PFSK-1 (cell line): ENCODE data around the gene TCF4.

Source experiments
- FOXP2 ChIP-seq: optimal IDR thresholded peaks from 2 replicates; pipeline ENCODE3; 2011; ENCODE audit warnings: borderline replicate concordance, control low read depth, inconsistent platforms; ENCODE audit not compliant: insufficient read depth; ENCODE audit errors: extremely low read length, extremely low read depth
- POLR2AphosphoS5 ChIP-seq: IDR thresholded peaks from 2 replicates; pipeline ENCODE4 v1.6.1; 2012; ENCODE audit warnings: low read depth, mild to moderate bottlenecking, control low read depth, low read length, moderate library complexity
- REST ChIP-seq, 2 experiments: IDR thresholded peaks; 2 replicates each; pipeline versions ENCODE4 v1.6.1 to v1.8.0; 2011 to 2012; ENCODE audit warnings: low read depth in 2 of 2, low read length in 2 of 2, control low read depth in 1 of 2, inconsistent platforms in 1 of 2, mild to moderate bottlenecking in 1 of 2, moderate library complexity in 1 of 2; ENCODE audit not compliant: insufficient read depth in 1 of 2
- SIN3A ChIP-seq: IDR thresholded peaks from 2 replicates; pipeline ENCODE4 v1.6.1; 2012; ENCODE audit warnings: mild to moderate bottlenecking, low read length, moderate library complexity, borderline replicate concordance; ENCODE audit not compliant: insufficient read depth
- TAF1 ChIP-seq: IDR thresholded peaks from 2 replicates; pipeline ENCODE4 v1.6.1; 2012; ENCODE audit warnings: low read length, control low read depth, borderline replicate concordance; ENCODE audit not compliant: insufficient read depth

TCF4 gene

DNA sequence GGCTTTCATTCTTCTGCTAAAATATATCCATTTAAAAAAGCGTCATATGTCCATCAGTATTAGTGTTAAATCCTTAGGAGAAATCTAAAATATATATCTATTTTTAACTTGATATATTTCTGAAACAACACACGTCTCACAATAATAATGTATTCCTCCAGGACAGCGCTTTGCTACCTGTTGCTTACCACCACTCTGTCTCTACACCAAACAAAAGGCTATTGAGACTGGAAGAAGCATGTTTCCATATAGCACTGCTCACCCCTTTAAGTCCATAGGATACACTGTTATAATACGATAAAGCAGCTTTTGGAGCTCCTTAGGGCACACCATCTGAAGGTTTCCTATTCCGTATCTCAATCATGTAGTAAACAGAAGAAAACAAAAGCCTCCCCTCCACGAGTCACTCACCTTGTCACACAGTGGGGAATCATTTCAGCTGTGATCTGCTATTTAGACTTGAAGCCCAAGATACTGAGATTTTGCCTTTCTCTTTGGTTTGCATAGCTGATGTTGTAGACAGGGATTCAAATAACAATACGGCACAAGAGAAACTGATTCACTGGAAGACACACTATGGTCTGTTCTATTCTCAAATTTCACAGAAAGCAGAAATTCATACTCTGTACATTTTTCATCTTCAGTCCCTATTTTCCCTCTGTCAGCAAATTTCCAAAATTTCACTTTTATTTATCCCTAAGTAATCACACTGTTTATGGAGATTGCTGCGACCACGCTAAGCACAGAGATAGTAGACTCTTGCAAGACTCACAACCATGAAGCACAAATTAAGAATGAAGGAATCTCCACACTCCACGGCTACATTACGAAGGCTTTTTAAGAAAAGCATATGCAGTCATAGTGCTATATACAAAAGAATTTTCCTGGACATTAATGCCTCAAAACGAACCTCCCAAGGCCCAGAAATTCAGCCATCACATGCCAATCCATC lies 187.1 kb downstream of the TCF4 start:
- TF ChIP-seq REST (IDR thresholded peaks at IDR 0.05; ENCODE audit: insufficient read depth in 1 of 2, low read depth in 2 of 2, low read length in 2 of 2): no peak
- no peak for TF ChIP-seq TAF1
- TF ChIP-seq FOXP2: no peak
- TF ChIP-seq POLR2AphosphoS5: no peak
- no peak for TF ChIP-seq SIN3A

DNA sequence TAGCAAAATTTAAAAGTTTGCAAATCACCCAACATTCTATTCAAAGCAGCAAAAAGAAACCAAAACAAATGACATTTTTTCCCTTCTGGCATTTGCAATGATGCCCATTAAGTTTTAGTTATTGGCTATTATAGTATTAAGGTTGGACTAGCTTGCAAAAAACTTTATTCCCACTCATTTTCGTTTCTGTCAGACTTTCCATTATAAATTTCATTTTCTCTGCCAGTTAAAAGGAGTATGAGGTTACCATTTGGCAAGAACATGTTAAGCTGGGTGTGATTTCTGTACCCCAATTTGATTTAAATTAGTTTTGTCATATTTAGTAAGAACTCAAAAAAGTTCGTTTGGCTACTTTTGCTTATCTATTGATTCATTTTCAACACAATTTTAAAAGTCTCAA lies 187.9 kb downstream of the TCF4 start:
- TF ChIP-seq TAF1: no peak
- TF ChIP-seq FOXP2: no peak
- no peak for TF ChIP-seq SIN3A
- no peak for TF ChIP-seq POLR2AphosphoS5

- TF ChIP-seq REST (IDR thresholded peaks at IDR 0.05; ENCODE audit: insufficient read depth in 1 of 2, low read depth in 2 of 2, low read length in 2 of 2): no peak
- TF ChIP-seq POLR2AphosphoS5: no peak
- no peak for TF ChIP-seq FOXP2
- TF ChIP-seq TAF1: no peak
- TF ChIP-seq SIN3A: no peak
Observed at GRCh38 chr18:55398858-55399257, 189.1 kb downstream of the TCF4 start.

- TF ChIP-seq TAF1: no peak
- TF ChIP-seq FOXP2: no peak
- TF ChIP-seq REST (IDR thresholded peaks at IDR 0.05; ENCODE audit: insufficient read depth in 1 of 2, low read depth in 2 of 2, low read length in 2 of 2): no peak
- no peak for TF ChIP-seq SIN3A
- TF ChIP-seq POLR2AphosphoS5: no peak
Observed at GRCh38 chr18:55396979-55397378, 191.0 kb downstream of the TCF4 start.

DNA sequence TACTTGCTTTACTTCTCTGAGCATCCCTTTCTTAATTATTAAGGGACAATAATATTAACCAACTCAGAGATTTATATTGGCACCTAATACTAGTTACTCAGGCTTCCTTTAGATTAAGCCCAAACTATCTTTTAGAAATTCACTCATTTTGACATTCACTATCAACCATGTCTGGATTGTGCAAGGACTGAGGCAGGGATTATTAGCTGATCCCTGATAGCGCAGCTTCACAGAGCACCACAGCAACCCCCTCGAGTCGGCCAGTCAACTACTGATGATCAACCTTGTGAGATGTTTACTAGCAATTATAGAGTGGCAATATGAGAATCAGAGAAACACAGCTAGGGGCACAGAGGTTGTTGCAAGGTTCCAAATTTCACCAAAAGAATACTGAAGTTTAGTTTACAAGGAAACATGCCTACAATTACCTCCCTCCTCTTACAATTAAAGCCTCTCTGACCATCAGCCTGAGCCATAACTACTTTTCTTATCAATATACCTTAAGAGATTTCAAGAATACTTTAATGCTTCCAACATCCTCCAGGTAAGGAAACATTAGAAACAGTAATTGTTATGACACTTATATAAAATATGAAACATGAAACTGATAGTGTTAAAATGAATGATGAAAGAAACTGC lies 191.6 kb downstream of the TCF4 start:
- no peak for TF ChIP-seq SIN3A
- no peak for TF ChIP-seq REST (IDR thresholded peaks at IDR 0.05; ENCODE audit: insufficient read depth in 1 of 2, low read depth in 2 of 2, low read length in 2 of 2)
- TF ChIP-seq TAF1: no peak
- TF ChIP-seq FOXP2: no peak
- TF ChIP-seq POLR2AphosphoS5: no peak
